ENCODE data around the gene LIMK1. TPM values are rescaled to one million over a fixed set of nuclear protein-coding genes. Genes with fewer than 3 reads are reported as not detected.

The LIMK1 gene
- total RNA-seq, 1 experiment from 2014 or later, result 63.8 TPM

DNA sequence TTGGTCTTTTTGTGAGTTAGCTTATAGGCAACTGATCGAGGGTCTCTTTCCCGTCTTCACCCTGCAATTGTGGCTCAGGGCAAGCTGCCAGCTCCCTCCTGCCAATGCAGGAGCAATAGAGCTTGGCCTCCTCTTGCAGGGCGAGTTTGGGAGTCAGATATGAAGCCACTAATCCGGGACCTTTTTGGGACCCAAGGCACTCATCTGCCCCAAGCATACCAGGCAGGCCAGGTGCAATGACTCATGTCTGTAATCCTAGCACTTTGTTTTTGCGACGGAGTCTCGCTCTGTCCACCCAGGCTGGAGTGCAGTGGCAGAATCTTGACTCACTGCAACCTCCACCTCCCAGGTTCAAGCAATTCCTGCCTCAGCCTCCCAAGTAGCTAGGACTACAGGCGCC is 21.1 kb downstream of the LIMK1 start:
- Histone ChIP-seq H3K9me3 (ENCODE audit: control insufficient read depth, low read depth, low read length) (no peaks in the 10 kb centered on the region), H3K9ac (ENCODE audit: extremely low read depth, insufficient read length, low read length) (no peak overlapping the region), H4K91ac (ENCODE audit: insufficient read length, low read depth, low read length) (no peak overlapping the region), H4K20me1 (ENCODE audit: control insufficient read depth, insufficient read depth, insufficient read length) (no peaks in the 10 kb centered on the region), H3K4me1 (ENCODE audit: insufficient read depth, low read length) (no peaks in the 10 kb centered on the region), H2BK5ac (ENCODE audit: insufficient read length, low read length) (no peak overlapping the region), H3K56ac (ENCODE audit: insufficient read length, low read depth, low read length) (no peak overlapping the region), H2BK20ac (ENCODE audit: low read depth, low read length, poor library complexity, severe bottlenecking) (no peak overlapping the region), H2BK12ac (ENCODE audit: insufficient read length, low read depth, low read length) (no peak overlapping the region), H3K79me2 (ENCODE audit: insufficient read depth, low read length) (no peaks in the 10 kb centered on the region), H3K23ac (ENCODE audit: insufficient read length, low read depth, low read length) (no peak overlapping the region), H3K4ac (ENCODE audit: low read depth, low read length) (no peak overlapping the region), H4K8ac (replicated peaks; ENCODE audit: insufficient read length, low read depth, low read length) (no peak overlapping the region), H2BK120ac (ENCODE audit: low read depth, low read length, poor library complexity, severe bottlenecking) (no peak overlapping the region), H3K4me2 (ENCODE audit: insufficient read depth, insufficient read length, low read length) (no peak overlapping the region), H3K14ac (ENCODE audit: insufficient read depth, low read length) (no peak overlapping the region), H3T11ph (ENCODE audit: low read length) (no peak overlapping the region), H3K27ac (ENCODE audit: insufficient read length, low read depth, low read length) (no peak overlapping the region), H3K18ac (ENCODE audit: insufficient read length, low read depth, low read length) (no peak overlapping the region), H3K79me1 (ENCODE audit: insufficient read depth, low read depth, low read length, poor library complexity, severe bottlenecking) (no peaks in the 10 kb centered on the region), H4K5ac (ENCODE audit: insufficient read length, low read depth, low read length) (no peak overlapping the region), H3K23me2 (ENCODE audit: insufficient read length, low read depth, low read length, poor library complexity, severe bottlenecking) (no peaks in the 10 kb centered on the region), H2AFZ (ENCODE audit: low read length) (no peak overlapping the region), H3K27me3 (ENCODE audit: insufficient read depth, low read length) (no peaks in the 10 kb centered on the region), H2BK15ac (ENCODE audit: low read depth, low read length) (no peak overlapping the region), H2AK5ac (ENCODE audit: insufficient read length, low read length) (no peak overlapping the region)
- H3K36me3 Mint-ChIP-seq (ENCODE audit: insufficient read depth in 1 of 3, low read depth in 3 of 3), result peaks cover 21 to 71% (median 58%) of the 10 kb centered on the region in 3 experiments; a peak in 6 of 7 replicates
- no peak for DNase-seq
- no peak for TF ChIP-seq CTCF (conservative IDR thresholded peaks at IDR 0.05)
- H3K27ac Mint-ChIP-seq, result no peak overlapping the region
- no peaks in the 10 kb centered on the region for H3K27me3 Mint-ChIP-seq (ENCODE audit: low read depth)
- no peaks in the 10 kb centered on the region for H3K4me1 Mint-ChIP-seq
- no CpG with 5 or more reads among the region's 8 CpGs for WGBS (ENCODE audit: extremely low coverage, insufficient read length, low lambda C conversion rate)
- no peak overlapping the region for H3K4me3 Mint-ChIP-seq
- H3K9me3 Mint-ChIP-seq, result no peaks in the 10 kb centered on the region
